Measurements from ENCODE around the gene IL1RAPL1.

Gene IL1RAPL1

DNA sequence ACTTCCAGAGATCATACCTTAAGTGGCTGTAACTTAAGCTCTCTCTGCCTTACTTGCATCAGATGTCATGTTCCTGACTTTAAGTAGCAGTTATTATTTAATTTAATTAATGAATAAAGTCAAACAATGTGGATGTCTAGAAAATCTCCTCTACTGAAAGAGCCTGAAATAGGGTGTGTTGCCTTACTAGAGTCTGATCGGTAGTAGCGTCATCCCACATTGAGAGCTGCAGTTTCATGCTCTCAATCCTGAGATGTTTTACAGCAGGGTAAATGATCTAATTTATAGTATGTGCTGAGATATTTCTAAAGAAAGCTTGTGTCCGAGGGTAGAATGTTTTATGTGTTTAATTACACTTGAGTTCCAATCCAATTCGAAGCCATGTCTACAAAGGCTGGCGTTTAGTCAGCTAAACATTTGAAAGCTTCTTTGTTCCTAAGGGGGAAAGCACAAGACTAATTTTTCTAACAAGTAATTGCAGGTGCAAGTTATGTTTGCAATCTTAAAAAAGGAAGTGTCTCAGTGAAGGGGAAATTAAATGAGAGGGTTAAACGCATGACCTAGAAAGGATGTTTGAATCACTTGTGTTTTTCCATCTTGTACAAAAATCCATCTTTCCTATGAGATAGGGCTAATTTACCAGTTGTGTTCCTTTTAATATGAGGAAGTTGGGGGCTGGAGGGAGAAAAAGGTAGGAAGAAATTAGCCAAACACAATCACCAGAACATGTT is 1237.1 kb downstream of the IL1RAPL1 start:
- in situ Hi-C loops (cut with HindIII; ENCODE audit: low pct_ligation_motif_present, low sequenced_read_pairs): no loop called here
- no peak overlapping the region for H3K4me3 ChIP-seq (ENCODE audit: low read depth, low read length)

DNA sequence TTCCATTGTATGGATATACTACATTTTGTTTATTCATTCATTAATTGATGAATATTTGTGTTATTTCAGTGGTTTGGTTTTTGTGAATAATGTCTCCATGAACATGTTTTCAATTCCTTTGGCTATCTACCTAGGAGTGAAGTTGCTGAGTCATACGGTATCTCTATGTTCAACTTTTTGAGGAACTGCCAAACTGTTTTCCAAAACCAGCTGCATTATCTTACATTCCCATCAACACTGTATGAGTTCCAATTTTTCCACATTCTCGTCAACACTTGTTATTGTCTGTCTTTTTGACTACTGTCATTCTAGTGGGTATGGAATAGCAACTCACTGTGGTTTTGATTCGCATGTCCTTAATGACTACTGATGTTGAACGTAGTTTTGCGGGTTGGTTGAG is 1239.5 kb downstream of the IL1RAPL1 start:
- TF ChIP-seq, protein P1, sequence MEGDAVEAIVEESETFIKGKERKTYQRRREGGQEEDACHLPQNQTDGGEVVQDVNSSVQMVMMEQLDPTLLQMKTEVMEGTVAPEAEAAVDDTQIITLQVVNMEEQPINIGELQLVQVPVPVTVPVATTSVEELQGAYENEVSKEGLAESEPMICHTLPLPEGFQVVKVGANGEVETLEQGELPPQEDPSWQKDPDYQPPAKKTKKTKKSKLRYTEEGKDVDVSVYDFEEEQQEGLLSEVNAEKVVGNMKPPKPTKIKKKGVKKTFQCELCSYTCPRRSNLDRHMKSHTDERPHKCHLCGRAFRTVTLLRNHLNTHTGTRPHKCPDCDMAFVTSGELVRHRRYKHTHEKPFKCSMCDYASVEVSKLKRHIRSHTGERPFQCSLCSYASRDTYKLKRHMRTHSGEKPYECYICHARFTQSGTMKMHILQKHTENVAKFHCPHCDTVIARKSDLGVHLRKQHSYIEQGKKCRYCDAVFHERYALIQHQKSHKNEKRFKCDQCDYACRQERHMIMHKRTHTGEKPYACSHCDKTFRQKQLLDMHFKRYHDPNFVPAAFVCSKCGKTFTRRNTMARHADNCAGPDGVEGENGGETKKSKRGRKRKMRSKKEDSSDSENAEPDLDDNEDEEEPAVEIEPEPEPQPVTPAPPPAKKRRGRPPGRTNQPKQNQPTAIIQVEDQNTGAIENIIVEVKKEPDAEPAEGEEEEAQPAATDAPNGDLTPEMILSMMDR (IDR thresholded peaks at IDR 0.05; ENCODE audit: low read depth, low read length, missing control alignments): no peak
- DNase-seq: no peak
- H3K27me3 ChIP-seq (replicated peaks): no peaks in the 10 kb centered on the region
- H3K4me3 ChIP-seq (ENCODE audit: low read depth, low read length): no peak overlapping the region
- no peak overlapping the region for H3K27ac ChIP-seq
- H3K36me3 ChIP-seq (replicated peaks): no peaks in the 10 kb centered on the region
- in situ Hi-C loops (cut with HindIII; ENCODE audit: low pct_ligation_motif_present, low sequenced_read_pairs): no loop called here

More for the DNA sequence above, 1237.1 kb downstream of the IL1RAPL1 start:
- no peak overlapping the region for H3K27ac ChIP-seq
- no peaks in the 10 kb centered on the region for H3K36me3 ChIP-seq (replicated peaks)
- H3K27me3 ChIP-seq (replicated peaks): no peaks in the 10 kb centered on the region
- DNase-seq: no peak
- TF ChIP-seq, protein P1 (IDR thresholded peaks at IDR 0.05; ENCODE audit: low read depth, low read length, missing control alignments): no peak

DNA sequence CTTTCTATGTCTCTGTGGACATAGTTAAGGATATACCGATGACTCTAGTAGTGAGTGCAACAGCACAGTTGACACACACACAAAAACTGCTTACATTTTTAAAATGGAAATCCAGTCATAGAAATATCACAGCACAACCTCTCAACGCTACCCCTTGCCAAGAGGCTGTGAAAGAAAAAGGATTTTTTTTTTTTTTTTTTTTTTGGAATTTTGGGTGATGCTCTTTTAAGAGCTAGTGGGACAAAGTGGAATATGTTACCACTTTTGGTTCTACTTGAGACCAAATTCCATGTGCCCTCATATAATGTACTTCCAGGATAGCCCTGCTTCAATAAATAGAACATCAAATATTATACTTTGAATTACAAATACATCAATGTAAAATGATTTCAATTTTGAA is 1247.1 kb downstream of the IL1RAPL1 start:
- Histone ChIP-seq H3K36me3 (replicated peaks) (no peaks in the 10 kb centered on the region), H3K4me3 (ENCODE audit: low read depth, low read length) (no peak overlapping the region), H3K27me3 (replicated peaks) (no peaks in the 10 kb centered on the region), H3K27ac (no peak overlapping the region)
- in situ Hi-C loops (cut with HindIII; ENCODE audit: low pct_ligation_motif_present, low sequenced_read_pairs): no loop called here
- DNase-seq: no peak
- TF ChIP-seq, protein P1 (IDR thresholded peaks at IDR 0.05; ENCODE audit: low read depth, low read length, missing control alignments): no peak

DNA sequence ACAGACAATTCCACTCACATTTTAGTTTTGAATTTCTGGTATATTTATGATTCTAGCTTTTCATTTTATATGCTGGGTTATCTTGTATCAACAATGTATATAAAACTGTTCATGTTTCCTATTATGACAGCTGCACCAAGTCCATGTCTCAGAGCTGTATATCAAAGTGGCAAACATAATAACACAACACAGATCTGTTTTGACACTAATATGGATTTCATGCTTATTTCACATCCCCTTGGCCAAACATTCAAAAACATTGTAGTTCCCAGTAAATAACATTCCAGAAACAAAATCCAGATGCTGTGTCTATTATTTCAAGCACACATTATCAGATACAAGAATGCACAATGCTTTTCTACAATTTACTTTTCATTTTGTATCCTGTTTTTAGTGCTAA is 1247.5 kb downstream of the IL1RAPL1 start:
- H3K27ac ChIP-seq: no peak overlapping the region
- no peaks in the 10 kb centered on the region for H3K36me3 ChIP-seq (replicated peaks)
- DNase-seq: no peak
- in situ Hi-C loops (cut with HindIII; ENCODE audit: low pct_ligation_motif_present, low sequenced_read_pairs): no loop called here
- no peaks in the 10 kb centered on the region for H3K27me3 ChIP-seq (replicated peaks)
- TF ChIP-seq, protein P1 (IDR thresholded peaks at IDR 0.05; ENCODE audit: low read depth, low read length, missing control alignments): no peak
- no peak overlapping the region for H3K4me3 ChIP-seq (ENCODE audit: low read depth, low read length)

DNA sequence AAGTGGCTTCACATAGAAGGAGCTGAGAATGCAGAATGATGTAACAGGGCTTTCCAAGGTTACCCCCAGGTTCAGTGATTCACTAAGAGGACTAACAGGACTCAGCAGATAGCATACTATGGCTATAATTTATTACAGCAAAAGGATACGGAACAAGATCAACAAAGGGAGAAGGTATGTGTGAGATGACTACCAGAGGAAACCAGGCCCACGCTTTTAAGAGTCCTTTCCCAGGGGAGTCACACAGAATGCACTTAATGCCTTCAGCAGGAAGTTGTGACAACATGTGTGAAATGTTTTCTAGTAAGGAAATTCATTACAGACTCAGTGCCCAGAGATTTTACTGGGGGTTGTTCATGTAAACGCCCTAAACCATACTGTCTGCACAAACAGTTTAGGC is 1254.5 kb downstream of the IL1RAPL1 start:
- in situ Hi-C loops (cut with HindIII; ENCODE audit: low pct_ligation_motif_present, low sequenced_read_pairs): no loop called here

More for the DNA sequence above, 1254.5 kb downstream of the IL1RAPL1 start:
- Histone ChIP-seq H3K4me3 (ENCODE audit: low read depth, low read length) (no peak overlapping the region), H3K36me3 (replicated peaks) (no peaks in the 10 kb centered on the region), H3K27me3 (replicated peaks) (no peaks in the 10 kb centered on the region), H3K27ac (no peak overlapping the region)
- DNase-seq: peak; percentile 52
- TF ChIP-seq, protein P1 (IDR thresholded peaks at IDR 0.05; ENCODE audit: low read depth, low read length, missing control alignments): no peak

All from brain microvascular endothelial cell (primary cell).